Measurements from ENCODE around the gene APOBEC3B.
"Not testable (repeated sequence)": the region's sequence is repeated elsewhere in the genome, so short reads cannot be mapped to it uniquely, and the experiment has no call there.

The APOBEC3B gene

GRCh38 chr22:38967451-38968450 is 14.4 kb upstream of the APOBEC3B start:
- no peak for DNase-seq (ENCODE audit: low spot score)

- DNase-seq (ENCODE audit: low spot score) = no peak
These were observed 13.3 kb upstream of the APOBEC3B start for GRCh38 chr22:38968801-38969200.

DNA sequence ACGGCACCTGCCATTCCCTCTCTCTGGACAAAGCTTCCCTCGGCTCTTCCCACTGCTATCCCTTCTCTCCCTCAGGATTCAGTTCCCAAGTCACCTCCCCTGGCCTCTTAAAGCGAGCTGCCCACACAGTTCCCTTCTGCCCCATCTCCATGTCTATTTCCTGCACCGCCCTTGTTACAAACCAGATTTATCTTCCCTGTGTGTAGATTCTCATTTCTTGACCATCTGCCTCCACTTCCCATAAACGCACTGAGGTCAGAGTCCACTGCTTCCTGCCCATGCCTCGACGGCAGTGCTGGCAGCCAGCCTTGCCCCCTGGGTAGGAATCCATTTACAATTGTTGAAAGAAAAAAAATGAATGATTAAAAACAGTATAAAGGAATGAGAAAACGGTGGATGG is 11.6 kb upstream of the APOBEC3B start:
- no peak for DNase-seq (ENCODE audit: low spot score)

DNA sequence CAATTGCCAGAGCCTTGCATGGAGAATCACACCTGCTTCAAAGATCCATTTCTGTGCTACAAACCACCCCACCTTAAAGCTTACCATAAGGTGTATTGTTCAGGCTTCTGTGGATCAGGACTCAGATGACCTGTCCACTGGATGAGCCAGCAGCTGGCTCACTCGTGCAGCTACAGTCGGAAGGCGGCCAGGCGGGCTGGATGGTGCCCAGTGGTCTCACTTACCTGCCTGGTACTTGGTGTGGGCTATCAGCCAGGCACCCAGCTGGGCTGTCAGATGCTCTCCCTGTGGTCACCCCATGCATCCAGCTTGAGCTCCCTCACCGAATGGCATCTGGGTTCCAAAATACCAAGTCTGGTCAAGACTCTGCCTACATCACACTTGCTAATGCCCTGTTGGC is 10.9 kb upstream of the APOBEC3B start:
- DNase-seq (ENCODE audit: low spot score) = no peak

GRCh38 chr22:38971791-38972190 is 10.4 kb upstream of the APOBEC3B start:
- DNase-seq (ENCODE audit: low spot score) = no peak

GRCh38 chr22:38972558-38972957 is 9.6 kb upstream of the APOBEC3B start:
- DNase-seq (ENCODE audit: low spot score) = no peak

DNA sequence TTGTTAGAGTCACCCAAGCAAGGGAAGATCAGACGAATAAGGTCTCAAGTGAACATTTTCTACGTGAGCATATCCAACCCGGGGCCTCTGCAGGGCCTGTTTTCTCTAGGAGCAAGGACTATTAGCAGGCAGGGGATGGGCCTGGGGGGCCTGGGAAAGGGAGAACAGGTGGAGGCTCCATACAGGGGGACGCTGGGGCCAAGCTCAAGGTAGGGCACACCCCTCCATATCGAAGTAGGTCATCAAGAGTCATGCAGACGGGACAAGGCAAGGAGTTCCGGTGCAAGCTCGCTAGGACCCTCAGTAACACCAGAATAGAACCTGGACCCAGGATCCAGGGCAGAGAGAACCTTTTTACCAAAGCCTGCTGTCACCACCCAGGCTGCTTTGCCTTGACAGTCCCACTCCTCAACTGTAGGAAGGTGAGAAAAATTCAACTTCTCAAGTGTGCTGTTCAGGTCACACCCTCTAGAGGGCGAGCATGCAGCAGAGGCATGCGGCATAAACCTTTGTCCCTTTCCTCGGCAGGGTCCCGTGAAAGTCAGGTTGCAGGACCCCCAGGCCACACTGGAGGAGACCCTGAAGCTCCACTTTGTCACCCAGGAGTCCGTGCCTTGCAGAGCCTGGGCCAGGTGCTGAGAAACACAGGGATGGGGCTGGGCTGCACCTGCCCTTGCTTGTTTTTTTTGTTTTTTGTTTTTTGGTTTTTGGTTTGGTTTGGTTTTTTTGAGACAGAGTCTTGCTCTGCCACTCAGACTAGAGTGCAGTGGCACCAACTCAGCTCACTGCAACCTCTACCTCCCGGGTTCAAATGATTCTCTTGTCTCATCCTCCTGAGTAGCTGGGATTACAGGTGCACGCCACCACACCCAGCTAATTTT is 8.6 kb upstream of the APOBEC3B start:
- peak; percentile 33 for DNase-seq (ENCODE audit: low spot score)

DNA sequence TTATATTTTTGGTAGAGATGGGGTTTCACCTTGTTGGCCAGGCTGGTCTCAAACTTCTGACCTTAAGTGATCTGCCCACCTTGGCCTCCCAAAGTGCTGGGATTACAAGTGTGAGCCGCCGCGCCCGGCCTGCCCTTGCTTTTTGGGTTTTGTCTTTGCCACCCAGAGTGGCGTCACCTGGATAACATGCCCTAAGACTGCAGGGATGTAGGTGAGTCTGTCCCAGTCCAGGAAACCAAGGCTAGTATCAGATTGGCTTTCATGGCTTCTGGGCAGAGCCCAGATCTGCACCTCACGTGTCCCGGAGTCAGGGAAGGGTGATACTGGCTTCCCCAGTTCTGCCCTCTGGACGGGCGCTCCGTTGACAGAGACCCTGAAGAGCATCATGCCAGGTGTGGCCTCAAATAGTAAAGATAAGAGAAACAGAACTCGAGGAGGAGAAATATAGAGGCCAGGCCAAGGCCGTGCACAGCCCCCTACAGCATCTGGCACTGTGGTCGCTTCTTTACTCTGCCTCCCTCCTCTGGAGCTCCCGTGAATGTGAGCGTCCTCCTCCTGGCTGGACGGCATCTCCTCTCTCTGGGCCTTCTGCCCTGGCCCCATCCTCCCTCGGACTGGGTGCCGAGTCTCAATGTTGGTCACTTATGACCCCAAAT is 7.8 kb upstream of the APOBEC3B start:
- DNase-seq (ENCODE audit: low spot score) = no peak

DNA sequence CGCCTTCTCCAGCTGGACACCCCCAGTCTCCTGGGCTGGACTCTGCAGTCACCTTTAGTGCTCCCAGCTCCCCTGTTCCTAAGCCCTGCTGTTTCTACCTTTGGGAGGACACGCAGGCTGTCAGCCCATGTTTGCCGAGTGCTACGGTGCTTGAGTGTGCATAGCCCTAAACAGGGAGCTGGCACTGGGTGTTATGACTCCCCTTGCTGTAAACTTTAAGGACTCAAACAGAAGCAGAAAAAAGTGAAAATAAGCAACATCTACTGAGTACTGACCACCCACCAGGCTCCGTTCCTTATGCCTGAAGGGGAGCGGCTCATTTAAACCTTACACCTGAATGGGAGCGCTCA is 7.3 kb upstream of the APOBEC3B start:
- no peak for DNase-seq (ENCODE audit: low spot score)

- DNase-seq (ENCODE audit: low spot score) = not testable (repeated sequence)
These were observed 4.9 kb upstream of the APOBEC3B start for GRCh38 chr22:38977289-38977688.

GRCh38 chr22:38980587-38980986 is 1.6 kb upstream of the APOBEC3B start:
- DNase-seq (ENCODE audit: low spot score) = not testable (repeated sequence)

DNA sequence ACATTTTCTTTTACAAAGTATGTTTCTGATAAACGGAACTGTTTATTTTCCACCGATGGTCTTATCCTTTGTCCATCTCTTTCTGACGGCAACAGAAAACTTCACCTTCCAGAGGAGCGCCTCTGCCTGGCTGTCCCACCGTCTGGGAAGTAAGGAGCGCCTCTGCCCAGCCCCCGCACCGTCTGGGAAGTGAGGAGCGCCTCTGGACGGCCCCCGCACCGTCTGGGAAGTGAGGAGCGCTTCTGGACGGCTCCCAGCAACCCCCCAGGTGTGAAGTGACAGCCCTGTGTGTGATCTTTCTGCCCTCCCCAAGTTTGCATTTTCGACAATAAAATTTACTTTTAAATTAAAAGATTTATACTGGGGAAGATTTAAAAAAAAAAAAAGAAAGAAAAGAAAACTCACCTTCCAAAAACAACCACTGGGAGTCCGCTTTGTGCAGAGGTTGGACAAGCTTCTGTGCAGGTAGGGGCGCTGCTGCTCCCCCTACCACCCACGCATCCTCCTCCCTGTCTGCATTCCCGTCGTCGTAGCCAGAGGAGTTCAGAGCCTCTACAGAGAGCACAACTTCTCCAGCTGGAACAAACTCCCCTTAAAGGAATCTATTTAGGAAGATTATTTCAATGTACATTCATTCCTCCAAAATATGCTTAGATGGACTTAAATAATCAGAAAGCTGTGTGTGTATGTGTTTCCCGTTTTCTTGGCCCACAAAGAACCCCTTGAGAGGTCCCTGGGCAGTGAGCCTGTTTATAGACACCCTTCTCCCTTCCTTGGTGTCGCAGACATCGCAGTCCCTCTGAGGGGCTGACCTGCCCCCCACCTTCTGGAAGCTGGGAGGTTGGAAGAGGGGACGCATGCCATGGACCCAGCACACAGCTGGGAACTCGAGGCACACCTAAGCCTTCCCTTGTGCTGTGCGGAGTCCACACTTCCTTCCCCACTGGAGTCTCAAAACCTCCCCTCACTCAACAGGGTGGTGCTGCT is 849 bp upstream of the APOBEC3B start:
- no peak for DNase-seq (ENCODE audit: low spot score)

- no peak for DNase-seq (ENCODE audit: low spot score)
These were observed 2.1 kb downstream of the APOBEC3B start for GRCh38 chr22:38984224-38984623.

DNA sequence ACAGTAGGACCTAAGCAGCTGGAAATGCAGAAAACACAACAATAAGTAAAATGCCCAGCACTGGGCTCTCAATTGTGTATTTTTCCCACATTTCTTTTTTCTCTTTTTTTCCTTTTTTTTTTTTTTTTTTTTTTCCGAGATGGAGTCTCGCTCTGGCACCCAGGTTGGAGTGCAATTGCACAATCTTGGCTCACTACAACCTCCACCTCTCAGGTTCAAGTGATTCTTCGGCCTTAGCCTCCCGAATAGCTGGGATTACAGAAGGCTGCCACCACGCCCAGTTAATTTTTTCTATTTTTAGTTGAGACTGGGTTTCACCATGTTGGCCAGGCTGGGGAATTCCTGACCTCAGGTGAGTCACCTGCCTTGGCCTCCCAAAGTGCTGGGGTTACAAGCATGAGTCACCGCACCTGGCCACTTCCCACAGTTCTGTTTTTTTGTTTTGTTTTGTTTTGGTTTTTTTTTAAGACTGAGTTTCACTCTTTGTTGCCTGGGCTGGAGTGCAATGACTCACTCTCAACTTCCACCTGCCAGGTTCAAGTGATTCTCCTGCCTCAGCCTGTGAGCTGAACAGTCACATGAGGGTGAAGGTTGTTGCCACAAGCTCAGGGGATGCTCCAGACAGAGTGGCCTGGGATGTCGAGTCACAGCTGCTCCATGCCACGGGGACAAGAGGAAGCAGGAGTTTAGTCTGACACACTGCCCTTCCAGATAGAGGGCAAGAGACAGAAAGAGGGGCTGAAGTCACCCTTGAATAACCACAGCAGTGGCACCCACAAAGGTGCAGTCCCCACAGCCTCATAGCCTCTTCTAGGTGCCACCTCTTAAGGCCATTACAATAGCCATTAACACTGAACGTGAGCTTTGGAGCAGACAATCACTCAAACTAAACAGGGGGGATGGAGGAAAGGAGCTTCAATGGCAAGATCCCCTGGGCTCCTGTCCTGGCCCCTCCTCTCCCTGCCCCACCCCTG is 2.9 kb downstream of the APOBEC3B start:
- DNase-seq (ENCODE audit: low spot score) = peak; percentile 77

GRCh38 chr22:38986629-38987028 is 4.5 kb downstream of the APOBEC3B start:
- DNase-seq (ENCODE audit: low spot score) = no peak

GRCh38 chr22:38987171-38987895 is 5.2 kb downstream of the APOBEC3B start:
- no peak for DNase-seq (ENCODE audit: low spot score)

- peak; percentile 16 for DNase-seq (ENCODE audit: low spot score)
These were observed 7.3 kb downstream of the APOBEC3B start for GRCh38 chr22:38989466-38989865.

GRCh38 chr22:38992871-38993371 is 10.8 kb downstream of the APOBEC3B start:
- DNase-seq (ENCODE audit: low spot score) = not testable (repeated sequence)

- DNase-seq (ENCODE audit: low spot score) = no peak
These were observed 14.0 kb downstream of the APOBEC3B start for GRCh38 chr22:38996105-38996504.
